ENCODE measurements around the gene ING5. TPM values are rescaled to one million over a fixed set of nuclear protein-coding genes. Genes with fewer than 3 reads are reported as not detected.

Gene ING5
- total RNA-seq, 1 donor from 2014 or later, result 38.3 TPM

GRCh38 chr2:241777686-241778627, 76.1 kb downstream of the ING5 start:
- Mint-ChIP-seq H3K4me1 (ENCODE audit: low read depth, unreplicated experiment) (no peaks in the 10 kb centered on the region), H3K9me3 (ENCODE audit: unreplicated experiment) (no peaks in the 10 kb centered on the region), H3K27me3 (ENCODE audit: unreplicated experiment) (peaks cover 4% of the 10 kb centered on the region), H3K36me3 (ENCODE audit: unreplicated experiment) (peaks cover 4% of the 10 kb centered on the region), H3K27ac (ENCODE audit: unreplicated experiment) (no peak overlapping the region), H3K4me3 (ENCODE audit: unreplicated experiment) (no peak overlapping the region)
- DNase-seq, result no peak
- TF ChIP-seq CTCF (IDR thresholded peaks at IDR 0.05; ENCODE audit: partially characterized antibody, unreplicated experiment), result no peak

Other genes starting within 250 kb of the ING5 start
- gene STK25, start 193.5 kb upstream of the ING5 start, total RNA-seq (ENCODE audit: unreplicated experiment), result 347 TPM
- 13.8 TPM for gene BOK, start 143.3 kb upstream of the ING5 start, total RNA-seq (ENCODE audit: unreplicated experiment)
- gene THAP4, start 64.9 kb upstream of the ING5 start, total RNA-seq (ENCODE audit: unreplicated experiment), result 32.4 TPM
- gene ATG4B, start 64.3 kb upstream of the ING5 start, total RNA-seq (ENCODE audit: unreplicated experiment), result 115 TPM
- 32.8 TPM for gene DTYMK, start 15.2 kb upstream of the ING5 start, total RNA-seq (ENCODE audit: unreplicated experiment)
- gene D2HGDH, start 32.6 kb downstream of the ING5 start, total RNA-seq (ENCODE audit: unreplicated experiment), result 12.5 TPM
- 0.42 TPM for gene GAL3ST2, start 74.8 kb downstream of the ING5 start, total RNA-seq (ENCODE audit: unreplicated experiment)
- gene NEU4, start 107.2 kb downstream of the ING5 start, total RNA-seq (ENCODE audit: unreplicated experiment), result 0.88 TPM
- not detected for gene PDCD1, start 156.9 kb downstream of the ING5 start, total RNA-seq (ENCODE audit: unreplicated experiment)
- not detected for gene RTP5, start 167.7 kb downstream of the ING5 start, total RNA-seq (ENCODE audit: unreplicated experiment)

Measured in glutamatergic neuron (in vitro differentiated cells).